HepG2 (cell line): ENCODE measurements around the gene SRC. TPM values are rescaled to one million over a fixed set of nuclear protein-coding genes. Genes with fewer than 3 reads are reported as not detected.

Source experiments
- ATRX ChIP-seq: sonication (generic); formaldehyde crosslinking; IDR thresholded peaks from 2 replicates; pipeline ENCODE4 v1.4.0; 2020; ENCODE audit warnings: missing genetic modification reagents, borderline replicate concordance
- EEA1 ChIP-seq: sonication (generic); formaldehyde crosslinking; IDR thresholded peaks from 2 replicates; pipeline ENCODE4 v1.5.1; 2020; ENCODE audit warnings: mild to moderate bottlenecking, missing genetic modification reagents, borderline replicate concordance
- HNF4A ChIP-seq: sonication (generic); formaldehyde crosslinking; IDR thresholded peaks from 2 replicates; pipeline ENCODE4 v1.4.0; 2020; ENCODE audit warnings: missing genetic modification reagents
- HNRNPH1 ChIP-seq: fragments of 200-400 bp; formaldehyde crosslinking; optimal IDR thresholded peaks from 2 replicates; pipeline ENCODE3; 2017; ENCODE audit warnings: mild to moderate bottlenecking, low read depth, low read length
- MAFK ChIP-seq, 2 experiments: IDR thresholded peaks in 1 of 2; conservative IDR thresholded peaks in 1 of 2; 2 replicates each; pipeline ENCODE4 v1.6.1; 2011; ENCODE audit warnings: improper control_type of control experiment in 2 of 2, low read length in 2 of 2
- MED13 ChIP-seq: sonication (generic); formaldehyde crosslinking; IDR thresholded peaks from 2 replicates; pipeline ENCODE4 v1.5.0; 2020; ENCODE audit warnings: missing genetic modification reagents
- NFYB ChIP-seq: sonication (generic); formaldehyde crosslinking; IDR thresholded peaks from 2 replicates; pipeline ENCODE4 v1.4.0; 2020; ENCODE audit warnings: missing genetic modification reagents
- PLRG1 ChIP-seq: fragments of 450-650 bp; conservative IDR thresholded peaks from 2 replicates; pipeline ENCODE4 v1.6.1; 2016
- SMAD1 ChIP-seq: sonication (generic); formaldehyde crosslinking; IDR thresholded peaks from 2 replicates; pipeline ENCODE4 v1.4.0; 2020; ENCODE audit warnings: missing genetic modification reagents, low read depth, mild to moderate bottlenecking, borderline replicate concordance
- SP5 ChIP-seq: IDR thresholded peaks from 2 replicates; pipeline ENCODE4 v1.6.1; 2016; ENCODE audit warnings: low read depth, borderline replicate concordance
- SPEN ChIP-seq: sonication (generic); formaldehyde crosslinking; IDR thresholded peaks from 2 replicates; pipeline ENCODE4 v1.5.1; 2020; ENCODE audit warnings: low read depth, mild to moderate bottlenecking, missing genetic modification reagents
- TBL1XR1 ChIP-seq: fragments of 150-350 bp; IDR thresholded peaks from 2 replicates; pipeline ENCODE4 v1.6.1; 2014; ENCODE audit warnings: borderline replicate concordance, low read length; ENCODE audit not compliant: partially characterized antibody
- TCF7L2 ChIP-seq: IDR thresholded peaks from 2 replicates; pipeline ENCODE4 v1.6.1; 2011; ENCODE audit warnings: mild to moderate bottlenecking, low read depth, low read length, moderate library complexity
- THAP11 ChIP-seq: IDR thresholded peaks from 2 replicates; pipeline ENCODE4 v1.6.1; 2016; ENCODE audit warnings: missing biosample characterization, missing genetic modification reagents
- ZBTB39 ChIP-seq: sonication (generic); formaldehyde crosslinking; IDR thresholded peaks from 2 replicates; pipeline ENCODE4 v1.5.0; 2020; ENCODE audit warnings: missing genetic modification reagents
- ZBTB42 ChIP-seq: sonication (generic); formaldehyde crosslinking; IDR thresholded peaks from 2 replicates; pipeline ENCODE4 v1.5.0; 2020; ENCODE audit warnings: mild to moderate bottlenecking, missing genetic modification reagents
- ZNF12 ChIP-seq: sonication (generic); formaldehyde crosslinking; IDR thresholded peaks from 2 replicates; pipeline ENCODE4 v1.5.0; 2020; ENCODE audit warnings: missing genetic modification reagents
- ZNF121 ChIP-seq: sonication (generic); formaldehyde crosslinking; IDR thresholded peaks from 2 replicates; pipeline ENCODE4 v1.5.0; 2020; ENCODE audit warnings: mild to moderate bottlenecking, missing genetic modification reagents
- ZNF326 ChIP-seq: sonication (generic); formaldehyde crosslinking; IDR thresholded peaks from 2 replicates; pipeline ENCODE4 v1.4.0; 2020; ENCODE audit warnings: missing genetic modification reagents, borderline replicate concordance
- ZNF383 ChIP-seq: sonication (generic); formaldehyde crosslinking; IDR thresholded peaks from 2 replicates; pipeline ENCODE4 v1.4.0; 2020; ENCODE audit warnings: missing genetic modification reagents, mild to moderate bottlenecking, borderline replicate concordance
- ZNF550 ChIP-seq: sonication (generic); formaldehyde crosslinking; IDR thresholded peaks from 2 replicates; pipeline ENCODE4 v1.4.0; 2020; ENCODE audit warnings: mild to moderate bottlenecking, missing genetic modification reagents, borderline replicate concordance
- ZNF597 ChIP-seq: sonication (generic); formaldehyde crosslinking; IDR thresholded peaks from 2 replicates; pipeline ENCODE4 v1.5.0; 2020; ENCODE audit warnings: missing genetic modification reagents
- ZNF616 ChIP-seq: sonication (generic); formaldehyde crosslinking; IDR thresholded peaks from 2 replicates; pipeline ENCODE4 v1.5.0; 2020; ENCODE audit warnings: low read depth, mild to moderate bottlenecking, missing genetic modification reagents
- polyA plus RNA-seq, 8 experiments: library from polyadenylated mRNA; depleted of rRNA in 3 of 8; stranded (reverse) in 7 of 8; unstranded in 1 of 8; fragments of >200 nt; fragmentation: Illumina TruSeq in 4 of 8; extraction: Trizol in 4 of 8; gene quantifications; 2 replicates each; pipeline versions ENCODE4 v1.2.1 to v1.2.3, GENCODE V29; 2011 to 2016; ENCODE audit warnings: low read depth in 4 of 8, missing spikeins in 1 of 8, mixed read lengths in 1 of 8; ENCODE audit not compliant: insufficient read depth in 1 of 8
- total RNA-seq, 5 experiments: library from RNA; depleted of rRNA; stranded (reverse); fragments of >200 nt; fragmentation: Illumina TruSeq; extraction: Trizol; gene quantifications; 2 replicates each; pipeline ENCODE4 v1.2.3, GENCODE V29; 2016; ENCODE audit warnings: low read depth in 1 of 5
- TF ChIP-seq, protein P1 (sequence below): sonication (generic); formaldehyde crosslinking; IDR thresholded peaks from 2 replicates; pipeline ENCODE4 v1.8.0; 2022; ENCODE audit warnings: missing genetic modification reagents, mild to moderate bottlenecking, borderline replicate concordance
- TF ChIP-seq, protein P2 (sequence below): sonication (generic); formaldehyde crosslinking; IDR thresholded peaks from 2 replicates; pipeline ENCODE4 v1.4.0; 2020; ENCODE audit warnings: missing genetic modification reagents, low read depth, mild to moderate bottlenecking, borderline replicate concordance

SRC gene
- total and polyA plus RNA-seq, 2 of the 13 experiments (the other 11 are each of a cell fraction or from before 2014, with no cell fraction given): 54.7 to 192 TPM

GRCh38 chr20:37405351-37405897, 59.5 kb downstream of the SRC start (continued):
- TF ChIP-seq, protein P1, sequence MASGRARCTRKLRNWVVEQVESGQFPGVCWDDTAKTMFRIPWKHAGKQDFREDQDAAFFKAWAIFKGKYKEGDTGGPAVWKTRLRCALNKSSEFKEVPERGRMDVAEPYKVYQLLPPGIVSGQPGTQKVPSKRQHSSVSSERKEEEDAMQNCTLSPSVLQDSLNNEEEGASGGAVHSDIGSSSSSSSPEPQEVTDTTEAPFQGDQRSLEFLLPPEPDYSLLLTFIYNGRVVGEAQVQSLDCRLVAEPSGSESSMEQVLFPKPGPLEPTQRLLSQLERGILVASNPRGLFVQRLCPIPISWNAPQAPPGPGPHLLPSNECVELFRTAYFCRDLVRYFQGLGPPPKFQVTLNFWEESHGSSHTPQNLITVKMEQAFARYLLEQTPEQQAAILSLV (CRISPR knock-in tag): no peak
- TF ChIP-seq ZBTB39 (no peak), MED13 (CRISPR knock-in tag) (no peak), MAFK (conservative IDR thresholded peaks at IDR 0.05 in 1 of 2, IDR thresholded peaks at IDR 0.05 in 1 of 2; ENCODE audit: low read length in 2 of 2) (no peak), ZNF383 (CRISPR knock-in tag) (no peak), HNRNPH1 (peak; percentile 11), ATRX (CRISPR knock-in tag) (peak; percentile 14; the same call in 1 of the 2 replicates), TCF7L2 (no peak), ZNF597 (no peak), TBL1XR1 (no peak), THAP11 (CRISPR knock-in tag) (no peak), EEA1 (CRISPR knock-in tag) (0 out of 2 replicates have a peak, but pooled peaks have one; percentile 37), HNF4A (CRISPR knock-in tag) (no peak), ZNF121 (CRISPR knock-in tag) (no peak), ZNF550 (no peak), SMAD1 (CRISPR knock-in tag) (no peak), NFYB (CRISPR knock-in tag) (no peak), ZNF616 (CRISPR knock-in tag) (no peak), ZNF326 (CRISPR knock-in tag) (peak; percentile 84; the same call in 1 of the 2 replicates), SP5 (CRISPR knock-in tag) (no peak), ZNF12 (CRISPR knock-in tag) (no peak), SPEN (CRISPR knock-in tag) (peak; percentile 52; the same call in 1 of the 2 replicates), PLRG1 (no peak), ZBTB42 (CRISPR knock-in tag) (0 out of 2 replicates have a peak, but pooled peaks have one; percentile 44)
- TF ChIP-seq, protein P2, sequence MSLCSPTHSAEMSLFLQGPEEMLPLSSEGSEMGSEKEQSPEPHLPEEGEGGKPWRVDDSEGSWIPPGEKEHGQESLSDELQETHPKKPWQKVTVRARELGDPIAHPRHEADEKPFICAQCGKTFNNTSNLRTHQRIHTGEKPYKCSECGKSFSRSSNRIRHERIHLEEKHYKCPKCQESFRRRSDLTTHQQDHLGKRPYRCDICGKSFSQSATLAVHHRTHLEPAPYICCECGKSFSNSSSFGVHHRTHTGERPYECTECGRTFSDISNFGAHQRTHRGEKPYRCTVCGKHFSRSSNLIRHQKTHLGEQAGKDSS (CRISPR knock-in tag): no peak
